HepG2 (cell line): ENCODE measurements around the gene BLOC1S2. TPM values are rescaled to one million over a fixed set of nuclear protein-coding genes. Genes with fewer than 3 reads are reported as not detected.

Source experiments
- ATAC-seq: fragments of 200-7000 bp; cut with Tn5 transposase; 3 replicates; pipeline ENCODE4 v1.9.1; 2020; ENCODE audit warnings: mild to moderate bottlenecking, moderate library complexity
- BruUV-seq: library from RNA; stranded (reverse); fragments of 400-500 nt; replicated peaks from 2 replicates; lab custom pipeline; 2021; lab: Mats Ljungman, UMichigan
- CTCF ChIA-PET: fragments of 300-600 bp; formaldehyde crosslinking; extraction: SDS; loops from one replicate; lab custom pipeline; 2021; ENCODE audit warnings: low total read pairs, inconsistent platforms, low intra/inter-chr PET ratio; lab: Yijun Ruan, JAX
- POLR2A ChIA-PET: fragments of 350-600 bp; sonication (Branson Sonifier 250); formaldehyde crosslinking; loops from one replicate; lab custom pipeline; 2020; ENCODE audit warnings: antibody characterized with exemption, inconsistent platforms; lab: Yijun Ruan, JAX
- DNase-seq: peaks from one replicate; pipeline ENCODE4 v3.0.0-alpha.2; 2015; ENCODE audit warnings: low spot score
- FAIRE-seq: peaks from 3 replicates; lab custom pipeline; 2011; peaks lifted over from hg19 to GRCh38; lab: Jason Lieb, UNC
- H2AFZ ChIP-seq: one replicate; pipeline ENCODE4 v1.6.1; 2011; ENCODE audit warnings: low read length, inconsistent platforms
- H3K27ac ChIP-seq: fragments of 300-600 bp; 3 replicates; pipeline ENCODE4 v1.8.0; 2011; ENCODE audit warnings: mixed run types, mild to moderate bottlenecking, mixed read lengths, low read length, inconsistent platforms; ENCODE audit not compliant: insufficient read depth; ENCODE audit errors: extremely low read length
- H3K27me3 ChIP-seq, 2 experiments: fragments of 200-600 bp in 1 of 2; 2 replicates in 1 of 2; 3 replicates in 1 of 2; pipeline versions ENCODE4 v1.6.0 to v1.8.0; 2011; ENCODE audit warnings: low read length in 2 of 2, mild to moderate bottlenecking in 2 of 2, moderate library complexity in 2 of 2, inconsistent platforms in 1 of 2; ENCODE audit not compliant: insufficient read depth in 2 of 2, control insufficient read depth in 1 of 2
- H3K36me3 ChIP-seq, 2 experiments: fragments of 200-600 bp in 1 of 2; replicated peaks in 1 of 2; 2 replicates in 1 of 2; 3 replicates in 1 of 2; pipeline versions ENCODE4 v1.5.1 to v1.8.0; 2011; ENCODE audit warnings: low read length in 2 of 2, inconsistent platforms in 1 of 2; ENCODE audit not compliant: insufficient read depth in 2 of 2, control insufficient read depth in 1 of 2
- H3K4me1 ChIP-seq: 2 replicates; pipeline ENCODE4 v1.5.1; 2012; ENCODE audit warnings: low read length, inconsistent platforms; ENCODE audit not compliant: insufficient read depth
- H3K4me2 ChIP-seq: 2 replicates; pipeline ENCODE4 v1.6.0; 2011; ENCODE audit warnings: low read depth, low read length, inconsistent platforms
- H3K4me3 ChIP-seq, 3 experiments: fragments of 200-600 bp in 1 of 3; sonication (generic), shearing (Covaris generic) in 1 of 3; replicated peaks in 1 of 3; 2 replicates each; pipeline ENCODE4 v1.5.1; 2011 to 2016; ENCODE audit warnings: low read length in 3 of 3, inconsistent platforms in 2 of 3, low read depth in 2 of 3, mild to moderate bottlenecking in 2 of 3, control low read depth in 1 of 3, mixed read lengths in 1 of 3; ENCODE audit not compliant: insufficient read depth in 1 of 3
- H3K79me2 ChIP-seq: one replicate; pipeline ENCODE4 v1.6.1; 2011; ENCODE audit warnings: low read length, inconsistent platforms; ENCODE audit not compliant: insufficient read depth
- H3K9ac ChIP-seq: 2 replicates; pipeline ENCODE4 v1.6.0; 2011; ENCODE audit warnings: mild to moderate bottlenecking, low read depth, low read length, inconsistent platforms; ENCODE audit not compliant: insufficient read depth
- H3K9me3 ChIP-seq: 2 replicates; pipeline ENCODE4 v1.5.1; 2012; ENCODE audit warnings: mild to moderate bottlenecking, low read length
- H4K20me1 ChIP-seq: 2 replicates; pipeline ENCODE4 v1.6.0; 2011; ENCODE audit warnings: inconsistent platforms, mild to moderate bottlenecking, low read length, moderate library complexity; ENCODE audit not compliant: insufficient read depth
- HNRNPK ChIP-seq: fragments of 200-400 bp; formaldehyde crosslinking; IDR thresholded peaks from 2 replicates; pipeline ENCODE4 v1.6.1; 2018; ENCODE audit warnings: low read length, low read depth, moderate library complexity, mild to moderate bottlenecking; ENCODE audit not compliant: poor library complexity, severe bottlenecking
- HNRNPUL1 ChIP-seq: fragments of 200-400 bp; formaldehyde crosslinking; IDR thresholded peaks from 2 replicates; pipeline ENCODE4 v1.6.1; 2017; ENCODE audit warnings: low read depth, mild to moderate bottlenecking, low read length, moderate library complexity
- ISL2 ChIP-seq: sonication (generic); formaldehyde crosslinking; IDR thresholded peaks from 2 replicates; pipeline ENCODE4 v1.5.0; 2020; ENCODE audit warnings: missing genetic modification reagents
- KAT8 ChIP-seq: IDR thresholded peaks from 2 replicates; pipeline ENCODE4 v1.6.1; 2016; ENCODE audit warnings: missing genetic modification reagents, missing compliant biosample characterization
- MAFG ChIP-seq: sonication (generic); formaldehyde crosslinking; IDR thresholded peaks from 2 replicates; pipeline ENCODE4 v1.5.1; 2020; ENCODE audit warnings: mild to moderate bottlenecking, missing genetic modification reagents
- RXRB ChIP-seq: IDR thresholded peaks from 2 replicates; pipeline ENCODE4 v1.6.1; 2016; ENCODE audit warnings: borderline replicate concordance, missing genetic modification reagents, missing compliant biosample characterization
- SMARCE1 ChIP-seq: fragments of 450-650 bp; IDR thresholded peaks from 2 replicates; pipeline ENCODE4 v1.6.1; 2017; ENCODE audit warnings: borderline replicate concordance
- SRSF1 ChIP-seq: fragments of 200-400 bp; formaldehyde crosslinking; optimal IDR thresholded peaks from 2 replicates; pipeline ENCODE3; 2017; ENCODE audit warnings: mild to moderate bottlenecking, low read depth, low read length, moderate library complexity
- ZBTB21 ChIP-seq: sonication (generic); formaldehyde crosslinking; IDR thresholded peaks from 2 replicates; pipeline ENCODE4 v1.4.0; 2020; ENCODE audit warnings: missing genetic modification reagents
- ZNF251 ChIP-seq: sonication (generic); formaldehyde crosslinking; IDR thresholded peaks from 2 replicates; pipeline ENCODE4 v1.9.0; 2021; ENCODE audit warnings: mild to moderate bottlenecking, missing genetic modification reagents
- ZNF570 ChIP-seq: sonication (generic); formaldehyde crosslinking; IDR thresholded peaks from 2 replicates; pipeline ENCODE4 v1.4.0; 2020; ENCODE audit warnings: mild to moderate bottlenecking, missing genetic modification reagents, borderline replicate concordance
- ZNF841 ChIP-seq: sonication (generic); formaldehyde crosslinking; IDR thresholded peaks from 2 replicates; pipeline ENCODE4 v1.8.1; 2023; ENCODE audit warnings: missing genetic modification reagents, borderline replicate concordance
- ZNF878 ChIP-seq: sonication (generic); formaldehyde crosslinking; IDR thresholded peaks from 2 replicates; pipeline ENCODE4 v1.8.1; 2023; ENCODE audit warnings: mild to moderate bottlenecking, missing genetic modification reagents, moderate library complexity
- WGBS: methylation state at CpG from one replicate; pipeline ENCODE4 v1.1.6; 2017; ENCODE audit warnings: low lambda C conversion rate; 5-methylcytosine and 5-hydroxymethylcytosine counted together
- in situ Hi-C: cut with HindIII; loops from 2 replicates; pipeline ENCODE4 v1.10.0; 2017; ENCODE audit warnings: low pct_unique_long_range_greater_than_20kb; ENCODE audit not compliant: extremely low pct_ligation_motif_present
- intact Hi-C: fragments of 100-400 bp; cut with micrococcal nuclease; formaldehyde crosslinking; loops from one replicate; pipeline ENCODE4 v1.10.0; 2022; ENCODE audit not compliant: unreplicated experiment
- polyA plus RNA-seq, 8 experiments: library from polyadenylated mRNA; depleted of rRNA in 3 of 8; stranded (reverse) in 7 of 8; unstranded in 1 of 8; fragments of >200 nt; fragmentation: Illumina TruSeq in 4 of 8; extraction: Trizol in 4 of 8; gene quantifications; 2 replicates each; pipeline versions ENCODE4 v1.2.1 to v1.2.3, GENCODE V29; 2011 to 2016; ENCODE audit warnings: low read depth in 4 of 8, missing spikeins in 1 of 8, mixed read lengths in 1 of 8; ENCODE audit not compliant: insufficient read depth in 1 of 8
- total RNA-seq, 5 experiments: library from RNA; depleted of rRNA; stranded (reverse); fragments of >200 nt; fragmentation: Illumina TruSeq; extraction: Trizol; gene quantifications; 2 replicates each; pipeline ENCODE4 v1.2.3, GENCODE V29; 2016; ENCODE audit warnings: low read depth in 1 of 5
- TF ChIP-seq, protein P1 (sequence below): sonication (generic); formaldehyde crosslinking; IDR thresholded peaks from 2 replicates; pipeline ENCODE4 v1.8.1; 2023; ENCODE audit warnings: missing genetic modification reagents, mild to moderate bottlenecking, borderline replicate concordance
- TF ChIP-seq, protein P2 (sequence below): sonication (generic); formaldehyde crosslinking; conservative IDR thresholded peaks from 2 replicates; pipeline ENCODE4 v1.5.0; 2020; ENCODE audit warnings: missing genetic modification reagents
- TF ChIP-seq, protein P3 (sequence below): sonication (generic); formaldehyde crosslinking; IDR thresholded peaks from 2 replicates; pipeline ENCODE4 v1.5.0; 2020; ENCODE audit warnings: missing genetic modification reagents, mild to moderate bottlenecking, borderline replicate concordance
- TF ChIP-seq, protein P4 (sequence below): sonication (generic); formaldehyde crosslinking; IDR thresholded peaks from 2 replicates; pipeline ENCODE4 v1.8.0; 2023; ENCODE audit warnings: mild to moderate bottlenecking, missing genetic modification reagents
- TF ChIP-seq, protein P5 (sequence below): sonication (generic); formaldehyde crosslinking; IDR thresholded peaks from 2 replicates; pipeline ENCODE4 v1.4.0; 2020; ENCODE audit warnings: missing genetic modification reagents, borderline replicate concordance
- TF ChIP-seq, protein P6 (sequence below): sonication (generic); formaldehyde crosslinking; IDR thresholded peaks from 2 replicates; pipeline ENCODE4 v1.4.0; 2020; ENCODE audit warnings: mild to moderate bottlenecking, missing genetic modification reagents

Gene BLOC1S2
- total and polyA plus RNA-seq, 2 of the 13 experiments (the other 11 are each of a cell fraction or from before 2014, with no cell fraction given): 22.3 to 64.4 TPM

DNA sequence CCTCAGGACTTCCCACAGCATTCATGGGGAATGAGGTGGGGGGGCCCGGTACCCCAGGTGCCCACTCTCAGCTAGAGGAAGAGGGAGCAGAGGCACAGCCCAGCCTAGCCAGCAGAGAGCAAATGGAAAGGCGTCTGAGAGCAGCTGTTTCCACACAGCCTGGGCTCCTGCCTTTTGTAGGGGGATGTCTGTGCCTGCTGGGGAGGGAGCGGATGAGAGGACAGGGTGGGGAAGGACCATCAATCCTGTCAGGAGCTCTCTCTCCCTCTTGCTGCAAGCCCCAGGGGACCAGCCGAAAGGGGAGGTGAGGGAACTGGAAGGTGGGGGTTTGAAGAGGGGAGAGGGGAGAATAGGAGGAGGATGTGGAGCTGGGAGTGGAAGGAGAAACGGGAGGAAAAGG is 43.6 kb upstream of the BLOC1S2 start, which contains the start of gene PKD2L1:
TSS of gene PKD2L1 (minus strand) at position 150 of the 400 bp plus-strand sequence. CDS start at position 25, 125 bp downstream.
- Histone ChIP-seq H3K9ac (no peak within 1 kb of the TSS), H3K4me2 (peak within 1 kb of the TSS; percentile 12; the same call in 1 of the 2 replicates), H3K4me1 (peaks cover 22% of the 10 kb centered on the region), H3K27me3 (peaks cover 0 to 28% of the 10 kb centered on the region in 2 experiments; a peak in 3 of 5 replicates), H3K36me3 (no peaks in the 10 kb centered on the region), H3K9me3 (no peaks in the 10 kb centered on the region), H2AFZ (no peak within 1 kb of the TSS), H3K79me2 (no peaks in the 10 kb centered on the region), H3K4me3 (no peak within 1 kb of the TSS), H4K20me1 (no peaks in the 10 kb centered on the region), H3K27ac (no peak within 1 kb of the TSS)
- ATAC-seq: no peak; the same call in 1 of the 3 replicates
- BruUV-seq: no TSS peak
- CTCF ChIA-PET: no interaction called here
- FAIRE-seq: no peak
- no peak for TF ChIP-seq HNRNPK
- TF ChIP-seq, protein P1, sequence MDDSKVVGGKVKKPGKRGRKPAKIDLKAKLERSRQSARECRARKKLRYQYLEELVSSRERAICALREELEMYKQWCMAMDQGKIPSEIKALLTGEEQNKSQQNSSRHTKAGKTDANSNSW (CRISPR knock-in tag): no peak
- TF ChIP-seq, protein P2, sequence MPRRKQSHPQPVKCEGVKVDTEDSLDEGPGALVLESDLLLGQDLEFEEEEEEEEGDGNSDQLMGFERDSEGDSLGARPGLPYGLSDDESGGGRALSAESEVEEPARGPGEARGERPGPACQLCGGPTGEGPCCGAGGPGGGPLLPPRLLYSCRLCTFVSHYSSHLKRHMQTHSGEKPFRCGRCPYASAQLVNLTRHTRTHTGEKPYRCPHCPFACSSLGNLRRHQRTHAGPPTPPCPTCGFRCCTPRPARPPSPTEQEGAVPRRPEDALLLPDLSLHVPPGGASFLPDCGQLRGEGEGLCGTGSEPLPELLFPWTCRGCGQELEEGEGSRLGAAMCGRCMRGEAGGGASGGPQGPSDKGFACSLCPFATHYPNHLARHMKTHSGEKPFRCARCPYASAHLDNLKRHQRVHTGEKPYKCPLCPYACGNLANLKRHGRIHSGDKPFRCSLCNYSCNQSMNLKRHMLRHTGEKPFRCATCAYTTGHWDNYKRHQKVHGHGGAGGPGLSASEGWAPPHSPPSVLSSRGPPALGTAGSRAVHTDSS: no peak
- no peak for TF ChIP-seq ZNF251 (CRISPR knock-in tag)
- TF ChIP-seq, protein P3, sequence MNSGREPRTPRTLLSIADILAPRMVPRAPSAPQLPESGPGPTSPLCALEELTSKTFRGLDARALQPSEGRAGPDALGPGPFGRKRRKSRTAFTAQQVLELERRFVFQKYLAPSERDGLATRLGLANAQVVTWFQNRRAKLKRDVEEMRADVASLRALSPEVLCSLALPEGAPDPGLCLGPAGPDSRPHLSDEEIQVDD (CRISPR knock-in tag): no peak
- no peak for TF ChIP-seq SMARCE1
- TF ChIP-seq, protein P4, sequence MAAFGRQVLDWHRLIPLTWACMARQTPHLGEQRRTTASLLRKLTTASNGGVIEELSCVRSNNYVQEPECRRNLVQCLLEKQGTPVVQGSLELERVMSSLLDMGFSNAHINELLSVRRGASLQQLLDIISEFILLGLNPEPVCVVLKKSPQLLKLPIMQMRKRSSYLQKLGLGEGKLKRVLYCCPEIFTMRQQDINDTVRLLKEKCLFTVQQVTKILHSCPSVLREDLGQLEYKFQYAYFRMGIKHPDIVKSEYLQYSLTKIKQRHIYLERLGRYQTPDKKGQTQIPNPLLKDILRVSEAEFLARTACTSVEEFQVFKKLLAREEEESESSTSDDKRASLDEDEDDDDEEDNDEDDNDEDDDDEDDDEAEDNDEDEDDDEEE (CRISPR knock-in tag): no peak
- no peak for TF ChIP-seq HNRNPUL1
- TF ChIP-seq ZNF570 (CRISPR knock-in tag): no peak
- TF ChIP-seq ZBTB21 (CRISPR knock-in tag): no peak
- TF ChIP-seq, protein P5, sequence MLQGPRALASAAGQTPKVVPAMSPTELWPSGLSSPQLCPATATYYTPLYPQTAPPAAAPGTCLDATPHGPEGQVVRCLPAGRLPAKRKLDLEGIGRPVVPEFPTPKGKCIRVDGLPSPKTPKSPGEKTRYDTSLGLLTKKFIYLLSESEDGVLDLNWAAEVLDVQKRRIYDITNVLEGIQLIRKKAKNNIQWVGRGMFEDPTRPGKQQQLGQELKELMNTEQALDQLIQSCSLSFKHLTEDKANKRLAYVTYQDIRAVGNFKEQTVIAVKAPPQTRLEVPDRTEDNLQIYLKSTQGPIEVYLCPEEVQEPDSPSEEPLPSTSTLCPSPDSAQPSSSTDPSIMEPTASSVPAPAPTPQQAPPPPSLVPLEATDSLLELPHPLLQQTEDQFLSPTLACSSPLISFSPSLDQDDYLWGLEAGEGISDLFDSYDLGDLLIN (CRISPR knock-in tag): no peak
- no peak for TF ChIP-seq ZNF878
- no peak for TF ChIP-seq MAFG (CRISPR knock-in tag)
- TF ChIP-seq RXRB (CRISPR knock-in tag): no peak
- no peak for TF ChIP-seq ISL2 (CRISPR knock-in tag)
- no peak for TF ChIP-seq ZNF841 (CRISPR knock-in tag)
- no peak for TF ChIP-seq KAT8 (CRISPR knock-in tag)
- TF ChIP-seq SRSF1: no peak
- TF ChIP-seq, protein P6, sequence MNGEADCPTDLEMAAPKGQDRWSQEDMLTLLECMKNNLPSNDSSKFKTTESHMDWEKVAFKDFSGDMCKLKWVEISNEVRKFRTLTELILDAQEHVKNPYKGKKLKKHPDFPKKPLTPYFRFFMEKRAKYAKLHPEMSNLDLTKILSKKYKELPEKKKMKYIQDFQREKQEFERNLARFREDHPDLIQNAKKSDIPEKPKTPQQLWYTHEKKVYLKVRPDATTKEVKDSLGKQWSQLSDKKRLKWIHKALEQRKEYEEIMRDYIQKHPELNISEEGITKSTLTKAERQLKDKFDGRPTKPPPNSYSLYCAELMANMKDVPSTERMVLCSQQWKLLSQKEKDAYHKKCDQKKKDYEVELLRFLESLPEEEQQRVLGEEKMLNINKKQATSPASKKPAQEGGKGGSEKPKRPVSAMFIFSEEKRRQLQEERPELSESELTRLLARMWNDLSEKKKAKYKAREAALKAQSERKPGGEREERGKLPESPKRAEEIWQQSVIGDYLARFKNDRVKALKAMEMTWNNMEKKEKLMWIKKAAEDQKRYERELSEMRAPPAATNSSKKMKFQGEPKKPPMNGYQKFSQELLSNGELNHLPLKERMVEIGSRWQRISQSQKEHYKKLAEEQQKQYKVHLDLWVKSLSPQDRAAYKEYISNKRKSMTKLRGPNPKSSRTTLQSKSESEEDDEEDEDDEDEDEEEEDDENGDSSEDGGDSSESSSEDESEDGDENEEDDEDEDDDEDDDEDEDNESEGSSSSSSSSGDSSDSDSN (CRISPR knock-in tag): no peak
- intact Hi-C loops (no loop called here), in situ Hi-C loops (loop anchor here (25.0 kb wide), 1 partner anchor 557 kb away; no protein-coding TSS in a partner anchor)
- no peak for DNase-seq
- POLR2A ChIA-PET: no interaction called here
- 40% methylated on average over 4 of the region's 5 CpGs for WGBS
